VCaP (cell line): ENCODE measurements around the gene NCKAP1.
"Not testable (repeated sequence)": the region's sequence is repeated elsewhere in the genome, so short reads cannot be mapped to it uniquely, and the experiment has no call there.

ENCODE experiments used
- H3K27ac ChIP-seq: fragments of 450-650 bp; 2 replicates; pipeline ENCODE4 v1.5.1; 2017
- TF ChIP-seq, protein P1 (sequence below): fragments of 450-650 bp; conservative IDR thresholded peaks from 2 replicates; pipeline ENCODE4 v1.5.1; 2017; ENCODE audit warnings: mild to moderate bottlenecking, moderate library complexity

The NCKAP1 gene

DNA sequence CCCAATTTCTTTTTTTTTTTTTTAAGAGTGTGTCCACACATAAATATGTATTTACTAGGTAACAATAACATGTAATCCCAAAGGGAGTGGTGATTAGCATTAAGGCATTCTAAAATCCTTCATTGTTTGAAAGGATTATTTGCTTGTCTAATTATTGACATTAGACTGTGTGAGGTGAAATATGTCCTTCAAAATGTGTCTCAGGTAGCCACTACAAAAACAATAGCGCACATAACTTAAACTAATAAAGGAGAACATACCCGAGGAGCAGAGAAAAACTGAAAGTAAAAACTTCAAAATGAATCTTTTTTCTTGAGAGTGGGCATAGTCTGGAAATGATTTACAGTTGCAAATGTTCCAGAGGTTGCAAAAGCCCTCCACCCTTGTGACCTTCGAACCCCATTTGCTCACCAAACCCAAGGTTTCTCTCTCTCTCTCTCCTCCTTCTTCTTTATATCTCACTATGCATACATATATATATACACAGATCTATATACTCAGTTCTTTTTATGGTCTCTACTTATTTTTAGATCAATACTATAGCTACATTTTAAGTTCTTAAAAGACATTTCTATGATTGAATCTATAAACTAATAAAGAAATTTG, 147.4 kb downstream of the NCKAP1 start:
- TF ChIP-seq, protein P1, sequence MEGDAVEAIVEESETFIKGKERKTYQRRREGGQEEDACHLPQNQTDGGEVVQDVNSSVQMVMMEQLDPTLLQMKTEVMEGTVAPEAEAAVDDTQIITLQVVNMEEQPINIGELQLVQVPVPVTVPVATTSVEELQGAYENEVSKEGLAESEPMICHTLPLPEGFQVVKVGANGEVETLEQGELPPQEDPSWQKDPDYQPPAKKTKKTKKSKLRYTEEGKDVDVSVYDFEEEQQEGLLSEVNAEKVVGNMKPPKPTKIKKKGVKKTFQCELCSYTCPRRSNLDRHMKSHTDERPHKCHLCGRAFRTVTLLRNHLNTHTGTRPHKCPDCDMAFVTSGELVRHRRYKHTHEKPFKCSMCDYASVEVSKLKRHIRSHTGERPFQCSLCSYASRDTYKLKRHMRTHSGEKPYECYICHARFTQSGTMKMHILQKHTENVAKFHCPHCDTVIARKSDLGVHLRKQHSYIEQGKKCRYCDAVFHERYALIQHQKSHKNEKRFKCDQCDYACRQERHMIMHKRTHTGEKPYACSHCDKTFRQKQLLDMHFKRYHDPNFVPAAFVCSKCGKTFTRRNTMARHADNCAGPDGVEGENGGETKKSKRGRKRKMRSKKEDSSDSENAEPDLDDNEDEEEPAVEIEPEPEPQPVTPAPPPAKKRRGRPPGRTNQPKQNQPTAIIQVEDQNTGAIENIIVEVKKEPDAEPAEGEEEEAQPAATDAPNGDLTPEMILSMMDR: no peak
- H3K27ac ChIP-seq: no peak overlapping the region

DNA sequence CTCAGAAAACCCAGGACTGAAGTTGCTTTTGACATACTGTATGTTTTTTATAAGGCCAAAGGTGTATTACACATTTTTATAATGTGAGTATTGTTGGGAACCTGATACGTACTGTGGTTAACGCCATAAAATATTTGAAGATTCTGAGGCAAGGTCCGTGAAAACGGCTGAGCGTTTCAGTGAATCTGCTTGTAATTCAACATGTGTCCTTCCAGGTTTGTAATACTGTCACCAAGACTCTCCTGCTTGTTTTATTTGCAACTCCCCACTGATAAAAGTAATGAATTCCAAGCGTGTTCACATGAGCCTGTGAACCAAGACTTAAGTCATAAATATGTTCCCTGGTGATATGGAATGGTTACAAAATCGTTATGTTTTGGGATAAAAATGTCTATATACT, 148.0 kb downstream of the NCKAP1 start:
- no peak overlapping the region for H3K27ac ChIP-seq
- TF ChIP-seq, protein P1: no peak

DNA sequence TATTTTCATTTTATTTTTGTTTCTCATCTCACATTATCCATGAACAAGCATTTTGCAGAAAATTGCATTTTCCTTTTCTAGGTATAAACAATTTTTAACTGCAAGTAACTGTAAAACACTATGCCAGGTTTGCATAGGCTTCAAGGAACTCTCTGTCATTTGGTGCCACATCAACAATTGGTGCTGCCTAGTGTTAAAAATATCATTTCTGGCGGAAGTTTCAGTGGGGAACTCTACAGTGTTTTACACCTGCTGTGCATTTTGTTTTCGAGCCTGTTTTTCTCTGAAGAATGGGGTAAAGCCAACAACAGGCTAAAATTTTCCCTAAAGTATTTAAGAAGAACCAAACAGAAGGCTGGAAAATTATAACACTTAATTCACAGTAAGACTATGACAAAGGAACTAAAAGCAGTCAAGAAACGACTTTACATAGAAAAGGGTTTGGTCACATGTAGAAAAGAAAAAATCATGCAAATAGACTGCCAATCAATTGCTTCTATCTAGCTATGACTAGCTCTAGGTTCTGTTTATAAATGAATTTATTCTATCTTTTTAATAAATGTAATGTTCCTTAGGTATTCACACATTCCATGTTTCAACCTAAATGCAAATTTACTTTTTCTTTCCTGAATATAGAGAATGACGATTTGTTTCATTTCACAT, 150.4 kb downstream of the NCKAP1 start:
- H3K27ac ChIP-seq: no peak overlapping the region
- TF ChIP-seq, protein P1: no peak

- no peak overlapping the region for H3K27ac ChIP-seq
- TF ChIP-seq, protein P1: no peak
Measured at GRCh38 chr2:182887093-182887492, 151.2 kb downstream of the NCKAP1 start.

DNA sequence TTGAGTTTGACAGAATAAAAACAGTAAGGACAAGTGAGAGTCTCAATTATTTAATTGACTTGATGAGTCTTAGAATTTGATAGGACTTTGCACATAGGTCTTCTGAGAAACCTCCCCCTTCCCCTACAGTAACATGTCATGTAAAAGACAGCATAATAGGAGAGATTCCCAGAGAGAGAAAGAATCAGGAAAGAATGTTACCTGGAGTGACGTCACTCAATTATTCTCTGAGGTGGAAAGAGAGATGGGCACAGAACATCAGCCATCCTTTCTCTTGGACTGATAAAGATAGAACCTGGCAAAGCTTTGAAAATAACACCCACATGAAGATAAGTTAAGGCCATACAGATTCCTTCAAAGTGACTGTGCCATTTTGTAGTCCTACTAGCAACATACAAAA, 152.5 kb downstream of the NCKAP1 start:
- TF ChIP-seq, protein P1: no peak
- H3K27ac ChIP-seq: no peak overlapping the region

GRCh38 chr2:182883451-182883850, 154.8 kb downstream of the NCKAP1 start:
- no peak overlapping the region for H3K27ac ChIP-seq
- TF ChIP-seq, protein P1: no peak

GRCh38 chr2:182880100-182880499, 158.2 kb downstream of the NCKAP1 start:
- H3K27ac ChIP-seq: not testable (repeated sequence)

DNA sequence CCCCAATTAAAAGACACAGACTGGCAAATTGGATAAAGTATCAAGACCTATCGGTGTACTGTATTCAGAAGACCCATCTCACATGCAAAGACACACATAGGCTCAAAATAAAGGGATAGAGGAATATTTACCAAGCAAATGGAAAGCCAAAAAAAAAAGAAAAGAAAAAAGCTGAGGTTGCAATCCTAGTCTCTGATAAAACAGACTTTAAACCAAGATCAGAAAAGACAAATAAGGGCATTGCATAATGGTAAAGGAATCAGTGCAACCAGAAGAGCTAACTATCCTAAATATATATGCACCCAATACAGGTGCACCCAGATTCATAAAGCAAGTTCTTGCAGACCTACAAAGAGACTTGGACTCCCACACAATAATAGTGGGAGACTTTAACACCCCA, 161.6 kb downstream of the NCKAP1 start:
- H3K27ac ChIP-seq: not testable (repeated sequence)

DNA sequence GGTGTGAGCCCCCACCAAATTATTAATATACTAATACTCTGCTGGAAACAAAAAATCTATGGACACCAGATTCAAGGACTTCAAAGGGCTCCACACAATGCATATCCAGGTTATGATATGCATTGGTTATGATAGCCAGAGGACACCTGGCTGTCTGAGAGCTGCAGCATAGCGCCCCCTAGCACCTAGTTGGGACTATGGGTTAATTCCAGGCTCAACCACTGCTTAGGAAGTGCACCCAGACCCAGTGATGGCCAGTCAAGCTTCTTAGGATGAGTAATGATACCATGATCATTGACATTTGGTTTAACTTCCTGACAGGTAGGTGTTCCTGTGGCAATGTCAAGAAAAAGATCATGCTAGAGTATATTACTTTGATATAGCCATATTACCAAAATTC, 168.0 kb downstream of the NCKAP1 start:
- no peak overlapping the region for H3K27ac ChIP-seq
- TF ChIP-seq, protein P1: no peak
